ENCODE measurements around the gene PDZD8.
"Not testable (repeated sequence)": the region's sequence is repeated elsewhere in the genome, so short reads cannot be mapped to it uniquely, and the experiment has no call there.

PDZD8 gene

DNA sequence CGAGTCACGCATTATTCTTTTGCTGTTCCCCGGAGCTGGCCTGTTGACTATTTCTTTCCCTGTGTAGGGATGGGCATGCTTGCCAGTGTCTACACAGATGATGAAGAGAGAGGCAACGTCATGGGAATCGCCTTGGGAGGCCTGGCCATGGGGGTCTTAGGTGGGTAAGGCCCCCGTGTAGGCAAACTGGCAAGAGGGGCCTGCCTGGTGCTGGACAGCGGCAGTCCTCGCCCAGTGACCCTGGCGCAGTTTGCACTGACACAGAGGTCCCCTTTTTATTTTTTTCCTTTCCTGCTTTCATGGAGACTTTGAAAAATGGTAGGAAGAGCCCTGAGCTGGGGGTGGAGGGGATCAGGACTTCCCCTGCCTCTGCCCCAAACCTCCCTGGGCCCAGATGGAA is 120.9 kb downstream of the PDZD8 start:
- FAIRE-seq = no peak

DNA sequence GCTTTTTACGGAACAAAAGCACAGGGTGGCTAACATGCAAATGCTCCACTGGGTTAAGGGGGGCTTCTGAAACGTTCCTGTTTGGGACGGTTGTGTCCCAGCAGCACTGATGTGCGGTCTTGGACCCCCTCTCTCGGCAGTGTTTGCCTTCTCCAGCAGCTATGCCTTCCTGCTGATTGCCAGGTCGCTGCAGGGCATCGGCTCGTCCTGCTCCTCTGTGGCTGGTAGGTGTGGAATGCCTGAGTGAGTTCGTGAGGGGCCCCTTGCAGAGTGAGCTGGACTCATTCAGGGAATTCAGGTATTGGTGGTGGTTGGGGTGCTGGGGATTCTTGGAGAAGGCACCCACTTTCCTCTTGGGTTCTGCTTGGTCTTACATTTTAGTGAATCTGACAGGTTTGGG is 121.3 kb downstream of the PDZD8 start:
- no peak for FAIRE-seq

DNA sequence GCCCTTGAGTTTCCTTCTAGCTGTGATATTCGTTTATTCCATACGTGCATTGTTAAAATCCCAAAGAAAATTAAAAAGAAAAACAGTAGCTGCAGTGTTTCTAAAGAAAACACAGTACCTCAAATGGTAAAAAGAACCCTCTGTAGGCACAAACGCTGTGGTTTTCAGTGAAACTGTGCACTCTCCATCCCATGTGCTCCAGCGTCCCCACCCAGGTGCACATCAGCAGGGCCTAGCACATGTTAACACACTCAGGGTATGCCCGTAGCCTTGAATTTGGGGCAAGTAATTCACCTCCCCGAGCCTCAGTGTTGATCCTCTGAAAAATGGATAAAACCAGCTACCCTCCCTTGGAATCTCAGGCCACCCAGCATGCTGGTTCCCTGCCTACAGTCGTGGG is 124.8 kb downstream of the PDZD8 start:
- FAIRE-seq = no peak

DNA sequence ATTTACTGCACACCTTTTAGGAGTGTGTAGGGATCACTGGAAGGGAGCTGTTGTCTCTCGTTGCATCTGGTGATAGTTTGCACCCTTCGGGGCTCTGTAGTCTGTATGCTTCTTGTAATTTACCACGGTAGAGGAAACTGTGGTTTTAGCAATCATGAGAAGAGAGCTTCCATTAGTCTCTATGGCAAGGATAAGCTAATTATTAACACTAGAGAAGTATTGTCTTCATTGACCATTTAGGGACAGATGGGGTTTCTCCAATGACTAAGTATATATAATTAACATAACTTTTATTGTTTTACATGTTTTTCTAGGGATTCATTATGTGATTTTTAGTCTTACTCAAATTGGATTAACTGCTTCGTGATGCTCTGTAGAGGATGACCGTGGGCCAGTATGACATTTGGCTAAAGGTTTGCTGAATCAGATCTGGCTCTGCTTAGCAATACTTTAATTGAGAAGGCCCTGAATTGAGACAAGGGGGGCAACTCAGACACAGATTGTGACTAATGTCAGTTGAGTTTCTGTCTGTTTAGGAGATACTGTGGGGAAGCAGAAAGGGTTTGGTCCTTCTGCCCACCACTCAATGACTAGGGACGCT is 125.6 kb downstream of the PDZD8 start:
- no peak for FAIRE-seq

DNA sequence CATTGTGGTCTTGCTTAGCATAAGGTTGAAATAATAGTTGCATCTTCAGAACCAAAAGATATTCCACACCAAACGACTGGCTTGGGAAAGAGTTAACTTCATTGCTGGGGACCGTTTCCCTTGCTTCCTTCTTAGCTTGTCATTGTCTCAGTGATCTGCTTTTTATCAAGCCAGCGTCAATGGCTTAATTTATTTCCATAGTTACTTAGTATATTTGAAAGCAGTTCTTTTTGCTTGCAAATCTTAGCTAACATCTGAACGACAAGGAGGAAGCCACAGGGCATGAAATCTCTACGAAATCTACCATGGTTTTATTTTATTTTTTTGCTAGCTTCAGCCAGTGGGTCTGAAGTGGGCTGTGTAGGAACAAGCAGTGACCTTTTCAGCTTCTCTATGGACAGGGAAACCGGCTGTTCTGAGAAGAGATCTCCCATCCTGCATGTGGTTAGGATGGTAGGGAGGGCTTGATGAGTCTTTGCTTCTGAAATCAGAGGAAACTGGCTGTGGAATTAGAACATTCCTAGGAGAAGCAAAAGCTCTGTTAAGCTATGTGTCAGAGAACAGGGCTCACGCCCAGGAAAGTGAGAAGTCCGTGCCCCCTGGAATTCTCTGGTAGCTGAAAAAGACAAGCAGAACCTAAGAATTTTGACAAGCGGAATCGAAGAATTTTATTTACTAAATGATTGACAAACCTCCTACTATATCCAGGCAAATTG is 126.3 kb downstream of the PDZD8 start:
- FAIRE-seq = no peak

DNA sequence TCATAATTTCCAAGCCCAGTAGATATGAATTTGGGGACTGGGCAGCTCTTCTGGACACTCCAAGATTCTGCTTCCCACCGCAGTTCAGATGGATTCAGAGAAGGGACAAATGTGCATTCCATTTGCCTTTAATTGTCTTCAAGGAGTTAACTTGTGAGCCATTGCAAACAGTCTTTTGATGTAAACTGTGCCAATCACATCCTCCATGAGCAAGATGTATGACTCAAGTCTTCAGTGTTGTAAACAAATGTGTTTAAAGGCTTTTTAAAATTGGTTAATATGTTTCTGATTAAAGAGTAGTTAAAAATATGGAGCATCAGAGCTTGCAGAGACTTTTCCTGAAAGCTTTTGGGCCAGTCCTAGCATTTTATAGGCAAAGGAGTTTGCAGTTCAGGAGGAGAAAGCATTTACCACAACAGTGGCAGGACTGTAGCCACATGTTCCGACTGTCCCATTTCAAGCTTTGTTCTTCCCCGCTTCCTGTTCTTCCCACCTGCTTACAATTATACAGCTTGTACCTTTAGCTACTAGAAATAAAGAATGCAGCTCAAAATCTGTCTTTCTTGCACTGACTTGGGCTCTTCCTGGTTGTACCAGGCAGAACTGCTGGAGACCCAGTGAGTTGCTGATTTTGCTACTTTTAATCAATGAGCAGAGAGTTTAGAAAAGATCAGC is 128.1 kb downstream of the PDZD8 start:
- no peak for FAIRE-seq

DNA sequence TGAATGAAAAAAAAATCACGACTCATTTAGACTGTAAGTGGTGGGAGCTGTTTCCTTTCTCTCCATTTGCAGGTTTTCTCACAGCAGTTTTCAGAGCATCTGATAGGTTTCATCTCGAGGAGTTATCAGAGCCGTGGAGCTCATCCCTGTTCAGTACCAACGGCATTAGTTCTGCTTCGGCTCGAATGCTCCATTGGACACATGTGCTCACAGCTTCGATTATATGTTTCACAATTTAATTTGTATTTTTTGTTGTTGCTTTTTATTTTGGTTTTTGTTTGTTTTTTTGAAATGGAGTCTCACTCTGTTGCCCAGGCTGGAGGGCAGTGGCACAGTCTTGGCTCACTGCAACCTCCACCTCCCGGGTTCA is 132.8 kb downstream of the PDZD8 start:
- FAIRE-seq = no peak

DNA sequence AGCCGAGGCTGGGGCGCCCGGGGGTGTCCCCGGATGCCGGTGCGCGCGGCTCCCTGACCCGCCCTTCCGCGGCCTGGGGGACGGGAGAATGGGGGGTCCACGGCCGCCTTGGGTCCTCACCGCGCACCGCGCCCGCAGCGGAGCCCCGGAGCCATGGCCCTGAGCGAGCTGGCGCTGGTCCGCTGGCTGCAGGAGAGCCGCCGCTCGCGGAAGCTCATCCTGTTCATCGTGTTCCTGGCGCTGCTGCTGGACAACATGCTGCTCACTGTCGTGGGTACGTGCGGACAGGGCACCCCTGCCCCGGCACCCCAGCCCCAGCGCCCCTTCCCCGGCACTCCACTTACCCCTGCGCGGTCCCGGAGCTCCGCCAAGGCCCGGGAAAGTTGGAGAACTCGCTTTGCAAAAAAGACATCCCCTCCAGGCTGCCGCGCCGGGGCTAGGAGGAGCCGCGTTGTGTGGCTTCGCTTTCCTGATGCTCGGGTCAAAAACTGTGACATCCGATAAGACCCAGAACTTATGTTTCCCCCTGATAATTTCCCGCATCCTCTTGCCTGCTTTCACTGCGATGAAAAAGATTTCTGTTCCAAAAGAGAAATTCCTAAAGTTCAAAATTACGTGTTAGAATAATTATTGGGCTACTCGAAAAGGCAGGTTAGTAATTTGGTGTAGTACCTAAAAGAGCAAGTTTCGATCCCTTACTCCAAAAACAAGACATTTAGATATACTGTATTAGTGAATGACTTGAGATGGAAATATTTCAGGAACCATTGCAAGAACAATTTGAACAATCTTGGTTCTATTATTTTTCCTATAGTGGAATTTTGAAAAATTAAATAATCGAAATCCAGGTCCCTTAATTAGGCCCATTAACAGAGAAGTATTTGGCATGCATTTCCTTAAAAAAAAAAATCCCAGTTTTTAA is 133.4 kb downstream of the PDZD8 start:
- FAIRE-seq = no peak

DNA sequence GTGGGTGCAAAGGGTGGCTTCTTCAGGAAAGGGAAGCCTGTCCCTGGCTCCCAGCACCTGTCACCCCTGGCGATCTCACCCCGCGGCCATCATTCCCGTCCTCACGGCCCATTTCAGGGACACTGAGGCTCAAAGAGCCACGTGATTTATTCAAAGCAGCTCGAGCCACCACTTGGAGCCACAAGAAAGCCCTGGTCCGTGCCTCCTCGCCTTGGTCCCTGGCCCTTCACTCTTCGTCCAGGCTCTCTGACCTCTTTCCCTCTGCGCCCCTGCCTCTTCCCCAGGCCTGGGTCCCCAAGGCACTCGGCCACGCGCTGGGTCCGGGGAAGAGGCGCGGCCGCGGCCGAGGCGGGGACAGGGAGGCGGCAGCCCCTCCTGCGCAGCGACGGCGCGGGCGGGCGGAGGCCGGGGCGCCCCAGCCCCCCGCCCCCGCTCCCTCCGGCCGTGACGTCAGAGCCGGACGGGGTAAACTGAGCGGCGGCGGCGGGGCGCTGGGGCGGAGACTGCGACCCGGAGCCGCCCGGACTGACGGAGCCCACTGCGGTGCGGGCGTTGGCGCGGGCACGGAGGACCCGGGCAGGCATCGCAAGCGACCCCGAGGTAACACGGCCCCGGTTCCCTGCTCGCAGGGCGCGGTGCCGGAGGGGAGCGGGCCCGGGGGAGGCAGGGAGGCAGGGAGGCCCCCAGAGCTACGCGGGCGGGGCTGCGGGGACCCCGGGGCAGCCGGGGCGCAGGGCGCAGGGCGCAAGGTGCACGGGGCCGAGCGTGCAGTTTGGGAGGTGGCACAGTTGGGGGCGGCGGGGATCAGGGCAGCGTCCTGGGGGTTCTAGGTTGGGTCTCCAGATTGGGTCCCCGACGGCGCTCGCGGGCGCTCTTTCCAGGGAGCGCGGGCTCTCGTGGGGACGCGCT is 134.4 kb downstream of the PDZD8 start, which contains the start of gene SLC18A2:
TSS of gene SLC18A2 (plus strand) at position 494 of the 909 bp plus-strand sequence. CDS start 580 bp downstream, outside the sequence.
- FAIRE-seq = no peak

DNA sequence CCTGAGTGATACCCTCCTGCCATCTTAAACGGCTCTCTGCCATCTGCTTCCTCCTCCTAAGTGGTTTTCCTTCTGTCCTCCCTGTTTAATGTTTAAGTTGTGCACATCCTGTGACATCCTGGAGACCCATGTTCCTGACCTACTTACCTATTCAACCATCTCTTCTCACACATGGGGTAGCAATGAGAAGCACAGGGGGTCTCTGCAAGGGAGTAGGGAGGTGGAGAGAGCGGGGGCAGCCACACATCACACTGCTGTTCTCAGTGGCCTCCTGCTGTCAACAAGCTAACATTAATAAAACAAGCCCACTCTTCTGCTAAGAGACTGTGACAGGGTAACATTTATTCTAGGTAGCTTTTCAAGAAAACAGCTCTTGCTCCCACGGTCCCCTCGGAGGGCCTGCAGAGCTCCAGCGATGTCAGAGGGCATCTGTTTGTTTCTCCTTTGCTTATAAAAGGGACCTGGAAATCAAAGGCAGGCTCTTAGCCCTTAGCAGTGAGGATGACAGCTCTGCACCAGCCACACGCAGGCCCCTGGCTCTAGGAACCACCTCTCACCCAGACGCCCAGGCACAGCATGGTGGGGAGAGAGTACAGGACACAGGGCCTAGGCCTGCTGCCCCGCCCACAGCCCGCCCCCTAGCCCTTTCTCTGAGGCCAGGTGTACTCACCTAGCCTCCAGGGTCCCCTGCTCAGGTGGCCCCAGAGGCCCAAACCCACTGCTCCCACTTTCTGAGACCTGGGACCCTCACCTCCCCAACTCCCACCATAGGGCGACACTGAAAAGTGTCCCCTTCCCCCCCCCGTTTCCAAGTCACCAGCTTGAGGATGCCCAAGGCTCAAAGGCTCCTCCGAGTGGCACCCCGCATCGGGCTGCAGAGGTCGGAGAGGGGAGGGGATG is 135.3 kb downstream of the PDZD8 start:
- FAIRE-seq = no peak

DNA sequence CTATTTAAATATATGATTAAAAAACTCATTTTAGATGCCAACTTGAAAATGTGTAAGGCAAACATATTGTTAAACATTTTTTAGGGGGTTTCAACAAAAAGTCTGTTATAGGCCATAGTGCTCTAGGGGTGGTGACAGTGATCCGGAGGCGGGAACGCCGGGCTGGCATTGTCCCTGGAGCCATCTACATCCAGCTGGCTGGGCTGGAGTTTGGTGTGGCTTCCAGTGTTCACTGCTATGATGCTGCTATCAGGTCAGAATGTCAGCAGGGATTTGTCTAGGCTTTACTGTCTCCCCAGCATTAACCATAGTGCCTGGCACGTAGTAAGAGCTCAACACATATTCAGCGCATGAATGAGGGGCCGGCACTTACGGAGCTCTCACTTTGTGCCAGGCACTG is 136.2 kb downstream of the PDZD8 start:
- FAIRE-seq = no peak

DNA sequence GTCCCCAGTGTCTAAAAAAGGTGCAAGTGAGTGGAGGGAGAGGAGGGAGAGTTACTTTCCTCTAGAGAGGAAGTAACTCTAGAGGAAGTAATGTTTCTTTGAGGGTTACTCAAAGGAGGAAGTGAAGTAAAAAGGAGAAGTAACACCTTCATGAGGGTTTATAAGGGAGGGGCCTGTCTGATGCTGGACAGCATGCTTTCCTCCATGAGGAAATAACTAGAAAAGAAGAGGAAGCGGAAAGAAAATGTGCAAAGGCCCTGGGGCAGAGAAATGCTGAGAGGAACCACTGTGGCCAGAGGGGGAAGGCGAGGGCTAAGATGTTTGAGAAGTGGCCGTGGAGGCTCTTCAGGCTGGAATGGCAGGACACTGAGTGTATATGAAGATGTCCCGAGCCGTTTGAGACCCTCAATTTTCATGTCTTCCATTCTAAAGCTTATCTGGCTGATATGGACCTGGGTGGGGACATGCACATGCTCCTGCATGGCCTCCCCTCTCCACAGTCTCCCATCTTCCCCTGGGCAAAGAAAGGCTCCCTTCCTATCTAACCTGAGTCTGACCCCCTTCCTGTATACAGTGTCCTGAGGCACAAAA is 137.7 kb downstream of the PDZD8 start:
- no peak for FAIRE-seq

DNA sequence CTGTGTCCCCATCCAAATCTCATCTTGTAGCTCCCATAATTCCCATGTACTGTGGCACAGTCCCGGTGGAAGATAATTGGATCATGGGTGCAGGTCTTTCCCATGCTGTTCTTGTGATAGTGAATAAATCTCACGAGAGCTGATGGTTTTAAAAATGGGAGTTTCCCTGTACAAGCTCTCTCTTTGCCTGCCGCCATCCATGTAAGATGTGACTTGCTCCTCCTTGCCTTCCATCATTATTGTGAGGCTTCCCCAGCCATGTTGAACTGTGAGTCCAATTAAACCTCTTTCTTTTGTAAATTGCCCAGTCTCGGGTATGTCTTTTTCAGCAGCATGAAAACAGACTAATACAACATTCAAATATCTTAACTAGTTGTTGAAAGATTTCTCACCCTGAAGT is 145.1 kb downstream of the PDZD8 start:
- not testable (repeated sequence) for FAIRE-seq

DNA sequence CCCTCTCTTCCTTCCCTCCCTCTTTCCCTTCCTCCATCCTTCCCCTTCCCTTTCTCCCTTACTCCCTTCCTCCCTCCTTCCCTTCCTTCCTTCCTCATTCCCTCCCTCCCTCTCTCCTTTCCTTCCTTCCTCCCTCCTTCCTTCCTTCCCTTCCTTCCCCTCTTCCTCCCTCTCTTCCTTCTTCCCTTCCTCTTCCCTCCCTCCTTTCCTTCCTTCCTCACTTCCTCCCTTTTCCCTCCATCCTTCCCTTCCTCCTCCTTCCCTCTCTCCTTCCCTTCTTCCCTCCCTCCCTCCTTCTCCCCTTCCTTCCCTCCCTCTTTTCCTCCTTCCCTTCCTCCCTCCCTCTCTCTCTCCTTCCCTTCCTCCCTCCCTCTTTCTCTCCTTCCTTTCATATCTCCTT is 147.0 kb downstream of the PDZD8 start:
- no peak for FAIRE-seq
